K562 (cell line): ENCODE measurements around the gene EVX1. TPM values are rescaled to one million over a fixed set of nuclear protein-coding genes. Genes with fewer than 3 reads are reported as not detected.

Experiments
- ATAC-seq: fragments of 200-7000 bp; cut with Tn5 transposase; 3 replicates; pipeline ENCODE4 v1.9.1; 2020; ENCODE audit warnings: moderate library complexity
- BruUV-seq: library from RNA; stranded (reverse); fragments of 400-500 nt; replicated peaks from 2 replicates; lab custom pipeline; 2021; lab: Mats Ljungman, UMichigan
- CTCF ChIA-PET: fragments of 300-600 bp; formaldehyde crosslinking; extraction: SDS; loops from one replicate; lab custom pipeline; 2021; ENCODE audit warnings: low intra/inter-chr PET ratio; lab: Yijun Ruan, JAX
- POLR2A ChIA-PET: fragments of 300-600, 350-650 bp; sonication (Branson Sonifier 250); formaldehyde crosslinking; extraction: SDS; loops from one replicate; lab custom pipeline; 2021; ENCODE audit warnings: antibody characterized with exemption, inconsistent platforms; lab: Yijun Ruan, JAX
- DNase-seq, 4 experiments: peaks; one replicate each; pipeline versions ENCODE4 v3.0.0 to v3.0.0-alpha.2; 2011 to 2018; ENCODE audit warnings: low spot score in 3 of 4, mixed read lengths in 3 of 4; ENCODE audit errors: extremely low read depth in 1 of 4
- FAIRE-seq: peaks from 2 replicates; lab custom pipeline; 2011; peaks lifted over from hg19 to GRCh38; lab: Jason Lieb, UNC
- H2AFZ ChIP-seq: 2 replicates; pipeline ENCODE4 v1.6.0; 2011; ENCODE audit warnings: low read depth, low read length, control low read depth, inconsistent platforms
- H3K27ac ChIP-seq: fragments of 200-600 bp; 3 replicates; pipeline ENCODE4 v1.8.0; 2011; ENCODE audit warnings: low read depth, mild to moderate bottlenecking, control low read depth, inconsistent platforms, low read length, moderate library complexity, mixed read lengths; ENCODE audit errors: extremely low read depth
- H3K27me3 ChIP-seq, 2 experiments: fragments of 300-600 bp in 1 of 2; 2 replicates in 1 of 2; 3 replicates in 1 of 2; pipeline versions ENCODE4 v1.6.0 to v1.8.0; 2011; ENCODE audit warnings: inconsistent platforms in 2 of 2, low read length in 2 of 2, mild to moderate bottlenecking in 1 of 2, mixed read lengths in 1 of 2, moderate library complexity in 1 of 2; ENCODE audit not compliant: control insufficient read depth in 2 of 2, insufficient read depth in 2 of 2
- H3K36me3 ChIP-seq: fragments of 300-600 bp; 3 replicates; pipeline ENCODE4 v1.8.0; 2011; ENCODE audit warnings: mild to moderate bottlenecking, low read length, inconsistent platforms; ENCODE audit not compliant: control insufficient read depth, insufficient read depth
- H3K4me1 ChIP-seq, 2 experiments: fragments of 200-600 bp in 1 of 2; replicated peaks in 1 of 2; 2 replicates in 1 of 2; 3 replicates in 1 of 2; pipeline versions ENCODE4 v1.5.1 to v1.8.0; 2011; ENCODE audit warnings: inconsistent platforms in 2 of 2, low read length in 2 of 2, mild to moderate bottlenecking in 1 of 2, mixed read lengths in 1 of 2, moderate library complexity in 1 of 2; ENCODE audit not compliant: control insufficient read depth in 2 of 2, insufficient read depth in 2 of 2
- H3K4me2 ChIP-seq: 2 replicates; pipeline ENCODE4 v1.6.1; 2011; ENCODE audit warnings: low read length, control low read depth, inconsistent platforms, mixed read lengths; ENCODE audit not compliant: insufficient read depth
- H3K4me3 ChIP-seq: fragments of 200-600 bp; sonication (generic), shearing (Covaris generic); 2 replicates; pipeline ENCODE4 v1.5.1; 2016; ENCODE audit warnings: control low read depth, inconsistent platforms
- H3K79me2 ChIP-seq: fragments of 200-600 bp; 3 replicates; pipeline ENCODE4 v1.8.0; 2011; ENCODE audit warnings: low read length, inconsistent platforms; ENCODE audit not compliant: control insufficient read depth, insufficient read depth
- H3K9ac ChIP-seq, 2 experiments: 2 replicates each; pipeline versions ENCODE4 v1.6.0 to v1.6.1; 2011; ENCODE audit warnings: low read depth in 2 of 2, low read length in 2 of 2, control low read depth in 1 of 2, inconsistent platforms in 1 of 2, mild to moderate bottlenecking in 1 of 2, mixed read lengths in 1 of 2; ENCODE audit not compliant: insufficient read depth in 1 of 2
- H3K9me1 ChIP-seq: one replicate; pipeline ENCODE4 v1.6.0; 2011; ENCODE audit warnings: inconsistent platforms, mild to moderate bottlenecking, low read length, moderate library complexity; ENCODE audit not compliant: control insufficient read depth, insufficient read depth
- H3K9me3 ChIP-seq: replicated peaks from 2 replicates; pipeline ENCODE4 v1.5.1; 2011; ENCODE audit warnings: low read depth, low read length, inconsistent platforms; ENCODE audit not compliant: control insufficient read depth, insufficient read depth
- H4K20me1 ChIP-seq: replicated peaks from 2 replicates; pipeline ENCODE4 v1.6.1; 2011; ENCODE audit warnings: low read length, inconsistent platforms, mixed read lengths; ENCODE audit not compliant: control insufficient read depth, insufficient read depth
- ETS2 ChIP-seq: IDR thresholded peaks from 2 replicates; pipeline ENCODE4 v1.6.1; 2016; ENCODE audit warnings: borderline replicate concordance, missing genetic modification characterization, mild to moderate bottlenecking, moderate library complexity, missing compliant biosample characterization; ENCODE audit not compliant: poor library complexity, severe bottlenecking
- EZH2 ChIP-seq: IDR thresholded peaks from 2 replicates; pipeline ENCODE4 v1.6.1; 2012; ENCODE audit warnings: low read depth, mild to moderate bottlenecking, inconsistent platforms, low read length, borderline replicate concordance
- FOXJ2 ChIP-seq: fragments of 200-800 bp; sonication (Bioruptor generic); IDR thresholded peaks from 2 replicates; pipeline ENCODE4 v1.6.1; 2016; ENCODE audit warnings: missing genetic modification characterization, missing compliant biosample characterization
- KDM2B ChIP-seq: fragments of 250-450 bp; sonication (Bioruptor Pico); IDR thresholded peaks from 2 replicates; pipeline ENCODE4 v1.8.0; 2021; ENCODE audit warnings: mild to moderate bottlenecking, moderate library complexity
- POLR2G ChIP-seq: fragments of 200-400 bp; formaldehyde crosslinking; IDR thresholded peaks from 2 replicates; pipeline ENCODE4 v1.6.1; 2017; ENCODE audit warnings: low read depth, mild to moderate bottlenecking, antibody characterized with exemption, low read length, moderate library complexity
- SIX5 ChIP-seq, 2 experiments: IDR thresholded peaks; 2 replicates each; pipeline ENCODE4 v1.6.1; 2011; ENCODE audit warnings: low read length in 2 of 2, borderline replicate concordance in 1 of 2, low read depth in 1 of 2, mild to moderate bottlenecking in 1 of 2, moderate library complexity in 1 of 2; ENCODE audit not compliant: insufficient read depth in 1 of 2
- ZNF764 ChIP-seq: fragments of 250-450 bp; sonication (Bioruptor Pico); IDR thresholded peaks from 2 replicates; pipeline ENCODE4 v1.4.0; 2020; ENCODE audit warnings: low read depth, mild to moderate bottlenecking, moderate library complexity
- ZNF77 ChIP-seq: fragments of 250-450 bp; sonication (Bioruptor Pico); IDR thresholded peaks from 2 replicates; pipeline ENCODE4 v1.5.0; 2020
- WGBS: fragments of 100-300 bp; shearing (Covaris generic); methylation state at CpG from one replicate; pipeline ENCODE4 v1.1.6; 2016; ENCODE audit warnings: low coverage, mixed read lengths; ENCODE audit not compliant: insufficient coverage; ENCODE audit errors: missing lambda C conversion rate; 5-methylcytosine and 5-hydroxymethylcytosine counted together
- in situ Hi-C: fragments of 300-500 bp; cut with MboI; formaldehyde crosslinking; loops from 4 replicates; pipeline ENCODE4 v1.15.0; 2018; ENCODE audit warnings: inconsistent platforms, mixed read lengths
- intact Hi-C: fragments of 100-400 bp; cut with micrococcal nuclease; formaldehyde crosslinking; loops from 2 replicates; pipeline ENCODE4 v1.14.2; 2022
- polyA plus RNA-seq, 8 experiments: library from polyadenylated mRNA; depleted of rRNA in 4 of 8; stranded (reverse) in 5 of 8; unstranded in 3 of 8; fragments of >200 nt; fragmentation: Nextera tagmentation in 2 of 8; fragmentation: Illumina TruSeq in 1 of 8; extraction: Ambion mirVana in 2 of 8; extraction: Trizol in 1 of 8; gene quantifications; 2 replicates each; pipeline versions ENCODE4 v1.2.1 to v1.2.3, GENCODE V29; 2011 to 2014; ENCODE audit warnings: inconsistent platforms in 1 of 8, missing spikeins in 1 of 8
- total RNA-seq, 7 experiments: library from RNA; depleted of rRNA in 6 of 7; stranded (reverse); fragments of >200 nt in 6 of 7; fragmentation: Illumina TruSeq in 2 of 7; extraction: Trizol in 2 of 7; gene quantifications; 2 replicates each; pipeline versions ENCODE4 v1.2.1 to v1.2.3, GENCODE V29; 2011 to 2021; ENCODE audit warnings: low replicate concordance in 1 of 7

The EVX1 gene
- total and polyA plus RNA-seq, 9 of the 15 experiments (the other 6 are each of a cell fraction or from before 2014, with no cell fraction given): not detected

- TF ChIP-seq ETS2 (tag): no peak
- TF ChIP-seq ZNF764: no peak
These were observed 12.0 kb downstream of the EVX1 start (continued) for GRCh38 chr7:27254625-27255024.

DNA sequence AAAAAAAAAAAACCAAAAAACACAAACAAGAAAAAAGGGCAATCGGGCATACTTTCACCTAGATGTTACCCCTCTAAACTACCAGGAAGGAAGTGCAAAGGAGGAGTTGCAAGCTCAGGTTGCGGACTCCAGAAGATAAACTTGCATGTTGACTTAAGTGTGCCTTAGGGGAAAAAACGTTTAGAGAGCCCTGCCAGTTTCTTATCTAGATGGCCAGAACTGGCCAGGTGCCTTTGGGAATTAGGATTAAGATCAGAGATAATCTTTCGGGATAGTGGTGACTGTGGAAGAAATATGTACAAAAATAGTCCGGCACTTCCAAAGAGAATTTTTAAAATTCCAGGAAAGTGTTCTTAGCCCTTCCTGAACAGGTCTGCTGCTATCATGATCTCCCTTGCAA, 17.6 kb downstream of the EVX1 start:
- WGBS: 10% methylated on average over 5 of the region's 5 CpGs
- ChIA-PET CTCF (interaction anchor here (0.7 kb wide), 1 partner anchor 513 kb away, joined by 3 read pairs; no protein-coding TSS in a partner anchor), POLR2A (no interaction called here)
- H3K36me3 ChIP-seq: no peaks in the 10 kb centered on the region
- H3K4me1 ChIP-seq: no peaks in the 10 kb centered on the region
- H3K27me3 ChIP-seq: peaks cover 6 to 12% of the 10 kb centered on the region in 2 experiments; a peak in 3 of 5 replicates
- H3K9ac ChIP-seq: no peak overlapping the region
- H3K9me1 ChIP-seq: no peaks in the 10 kb centered on the region
- no peak overlapping the region for H3K4me3 ChIP-seq
- ATAC-seq (no peak), FAIRE-seq (no peak), DNase-seq (no peak)
- intact Hi-C loops: no loop called here
- no peak overlapping the region for H2AFZ ChIP-seq
- H3K79me2 ChIP-seq: no peaks in the 10 kb centered on the region
- no peaks in the 10 kb centered on the region for H3K9me3 ChIP-seq
- H3K4me2 ChIP-seq: no peak overlapping the region
- in situ Hi-C loops: no loop called here
- no peak overlapping the region for H3K27ac ChIP-seq
- no TSS peak for BruUV-seq
- H4K20me1 ChIP-seq: no peaks in the 10 kb centered on the region
- TF ChIP-seq POLR2G (no peak), FOXJ2 (tag) (no peak), EZH2 (no peak), SIX5 (IDR thresholded peaks at IDR 0.05; ENCODE audit: borderline replicate concordance in 1 of 2, insufficient read depth in 1 of 2, low read depth in 1 of 2, low read length in 2 of 2) (no peak), KDM2B (CRISPR knock-in tag) (no peak), ZNF77 (CRISPR knock-in tag) (no peak)
